Measurements from ENCODE around the gene TBC1D2B.

TBC1D2B gene

GRCh38 chr15:78070049-78070700 lies 7.3 kb downstream of the TBC1D2B start:
- no peaks in the 10 kb centered on the region for H3K27me3 ChIP-seq (replicated peaks; ENCODE audit: insufficient read depth, low read length)
- H3K4me1 ChIP-seq (ENCODE audit: low read length), result peaks cover 53% of the 10 kb centered on the region
- H3K4me3 ChIP-seq (ENCODE audit: low read length), result no peak overlapping the region
- peaks cover 88% of the 10 kb centered on the region for H3K79me2 ChIP-seq (ENCODE audit: low read length)
- H3K4me2 ChIP-seq (ENCODE audit: low read depth, low read length), result no peak overlapping the region
- no peak overlapping the region for H2AFZ ChIP-seq (ENCODE audit: low read length)
- H3K9me3 ChIP-seq (replicated peaks; ENCODE audit: insufficient read depth, low read length), result no peaks in the 10 kb centered on the region
- TF ChIP-seq EZH2 (optimal IDR thresholded peaks at IDR 0.05; ENCODE audit: low read depth, low read length), result no peak
- no peak for TF ChIP-seq EZH2phosphoT487 (IDR thresholded peaks at IDR 0.05; ENCODE audit: low read length)
- TF ChIP-seq CTCF (IDR thresholded peaks at IDR 0.05; ENCODE audit: low read length), result no peak
- H3K9me2 ChIP-seq (replicated peaks; ENCODE audit: insufficient read depth, low read length), result no peaks in the 10 kb centered on the region
- no peak overlapping the region for H3K9ac ChIP-seq (ENCODE audit: low read length)
- no peak overlapping the region for H3K27ac ChIP-seq (ENCODE audit: low read length)
- DNase-seq, result no peak
- H3K36me3 ChIP-seq (replicated peaks; ENCODE audit: insufficient read depth, low read length), result no peaks in the 10 kb centered on the region
- no peaks in the 10 kb centered on the region for H4K20me1 ChIP-seq (ENCODE audit: insufficient read depth, low read length)
- peaks cover 29% of the 10 kb centered on the region for H3F3A ChIP-seq (ENCODE audit: insufficient read depth, low read length)

- no peak for DNase-seq
- H3K79me2 ChIP-seq (ENCODE audit: low read length), result peaks cover 89% of the 10 kb centered on the region
- TF ChIP-seq EZH2 (optimal IDR thresholded peaks at IDR 0.05; ENCODE audit: low read depth, low read length), result no peak
- TF ChIP-seq CTCF (IDR thresholded peaks at IDR 0.05; ENCODE audit: low read length), result no peak
- no peak for TF ChIP-seq EZH2phosphoT487 (IDR thresholded peaks at IDR 0.05; ENCODE audit: low read length)
- peak overlapping the region; percentile 51; the same call in 1 of the 2 replicates for H3K4me2 ChIP-seq (ENCODE audit: low read depth, low read length)
- H3K9me3 ChIP-seq (replicated peaks; ENCODE audit: insufficient read depth, low read length), result no peaks in the 10 kb centered on the region
- H4K20me1 ChIP-seq (ENCODE audit: insufficient read depth, low read length), result no peaks in the 10 kb centered on the region
- H3K4me1 ChIP-seq (ENCODE audit: low read length), result peaks cover 59% of the 10 kb centered on the region
- H3K36me3 ChIP-seq (replicated peaks; ENCODE audit: insufficient read depth, low read length), result no peaks in the 10 kb centered on the region
- no peaks in the 10 kb centered on the region for H3K27me3 ChIP-seq (replicated peaks; ENCODE audit: insufficient read depth, low read length)
- no peaks in the 10 kb centered on the region for H3K9me2 ChIP-seq (replicated peaks; ENCODE audit: insufficient read depth, low read length)
- no peak overlapping the region for H2AFZ ChIP-seq (ENCODE audit: low read length)
- peak overlapping the region; percentile 23; the same call in 1 of the 2 replicates for H3K4me3 ChIP-seq (ENCODE audit: low read length)
- H3K9ac ChIP-seq (ENCODE audit: low read length), result peak overlapping the region; percentile 5; the same call in 1 of the 2 replicates
- H3F3A ChIP-seq (ENCODE audit: insufficient read depth, low read length), result peaks cover 35% of the 10 kb centered on the region
- peak overlapping the region; percentile 50; the same call in 1 of the 2 replicates for H3K27ac ChIP-seq (ENCODE audit: low read length)
Observed at GRCh38 chr15:78069462-78070029, 8.0 kb downstream of the TBC1D2B start.

GRCh38 chr15:78069052-78069414 lies 8.5 kb downstream of the TBC1D2B start:
- no peak for DNase-seq
- Histone ChIP-seq H3K9ac (ENCODE audit: low read length) (peak overlapping the region; percentile 5; the same call in 1 of the 2 replicates), H3K27me3 (replicated peaks; ENCODE audit: insufficient read depth, low read length) (no peaks in the 10 kb centered on the region), H3K4me3 (ENCODE audit: low read length) (peak overlapping the region; percentile 23; the same call in 1 of the 2 replicates), H3K9me3 (replicated peaks; ENCODE audit: insufficient read depth, low read length) (no peaks in the 10 kb centered on the region), H4K20me1 (ENCODE audit: insufficient read depth, low read length) (no peaks in the 10 kb centered on the region), H3F3A (ENCODE audit: insufficient read depth, low read length) (peaks cover 36% of the 10 kb centered on the region), H3K36me3 (replicated peaks; ENCODE audit: insufficient read depth, low read length) (no peaks in the 10 kb centered on the region), H3K4me1 (ENCODE audit: low read length) (peaks cover 64% of the 10 kb centered on the region), H3K9me2 (replicated peaks; ENCODE audit: insufficient read depth, low read length) (no peaks in the 10 kb centered on the region), H3K4me2 (ENCODE audit: low read depth, low read length) (peak overlapping the region; percentile 51; the same call in 1 of the 2 replicates), H2AFZ (ENCODE audit: low read length) (peak overlapping the region; percentile 5), H3K27ac (ENCODE audit: low read length) (peak overlapping the region; percentile 50; the same call in 1 of the 2 replicates), H3K79me2 (ENCODE audit: low read length) (peaks cover 90% of the 10 kb centered on the region)
- no peak for TF ChIP-seq EZH2 (optimal IDR thresholded peaks at IDR 0.05; ENCODE audit: low read depth, low read length)
- TF ChIP-seq CTCF (IDR thresholded peaks at IDR 0.05; ENCODE audit: low read length), result peak; percentile 43; the same call in 1 of the 2 replicates
- no peak for TF ChIP-seq EZH2phosphoT487 (IDR thresholded peaks at IDR 0.05; ENCODE audit: low read length)
